ENCODE measurements around the gene GADL1.

Gene GADL1

GRCh38 chr3:30795176-30795575 lies 99.3 kb downstream of the GADL1 start:
- TF ChIP-seq CTCF (conservative IDR thresholded peaks at IDR 0.05; ENCODE audit: low read depth, low read length) = no peak
- no peak for DNase-seq (ENCODE audit: low read depth)
- H3K4me3 ChIP-seq (ENCODE audit: low read length) = no peak overlapping the region

- no peak for TF ChIP-seq CTCF (conservative IDR thresholded peaks at IDR 0.05; ENCODE audit: low read depth, low read length)
- H3K4me3 ChIP-seq (ENCODE audit: low read length) = no peak overlapping the region
- DNase-seq (ENCODE audit: low read depth) = no peak
Measured at GRCh38 chr3:30793740-30794139, 100.7 kb downstream of the GADL1 start.

GRCh38 chr3:30790150-30790549 lies 104.3 kb downstream of the GADL1 start:
- TF ChIP-seq CTCF (conservative IDR thresholded peaks at IDR 0.05; ENCODE audit: low read depth, low read length) = no peak
- DNase-seq (ENCODE audit: low read depth) = no peak
- H3K4me3 ChIP-seq (ENCODE audit: low read length) = no peak overlapping the region

- TF ChIP-seq CTCF (conservative IDR thresholded peaks at IDR 0.05; ENCODE audit: low read depth, low read length) = no peak
Measured at GRCh38 chr3:30786365-30786764, 108.1 kb downstream of the GADL1 start.

GRCh38 chr3:30779686-30780287 lies 114.7 kb downstream of the GADL1 start:
- TF ChIP-seq CTCF (conservative IDR thresholded peaks at IDR 0.05; ENCODE audit: low read depth, low read length) = peak; percentile 59
- no peak for DNase-seq (ENCODE audit: low read depth)
- no peak overlapping the region for H3K4me3 ChIP-seq (ENCODE audit: low read length)

More at GRCh38 chr3:30786365-30786764, 108.1 kb downstream of the GADL1 start:
- no peak overlapping the region for H3K4me3 ChIP-seq (ENCODE audit: low read length)
- DNase-seq (ENCODE audit: low read depth) = no peak

GRCh38 chr3:30778933-30779332 lies 115.5 kb downstream of the GADL1 start:
- TF ChIP-seq CTCF (conservative IDR thresholded peaks at IDR 0.05; ENCODE audit: low read depth, low read length) = no peak
- H3K4me3 ChIP-seq (ENCODE audit: low read length) = no peak overlapping the region
- DNase-seq (ENCODE audit: low read depth) = no peak

- no peak for DNase-seq (ENCODE audit: low read depth)
- TF ChIP-seq CTCF (conservative IDR thresholded peaks at IDR 0.05; ENCODE audit: low read depth, low read length) = no peak
- H3K4me3 ChIP-seq (ENCODE audit: low read length) = no peak overlapping the region
Measured at GRCh38 chr3:30777426-30778113, 116.9 kb downstream of the GADL1 start.
